NCI-H82 (cell line): Measurements from ENCODE around the gene CASKIN2.
A peak's percentile ranks its signal among the peaks of the same experiment; 100 is the strongest.

Experiments
- DNase-seq: peaks from one replicate; lab custom pipeline; 2025; lab: John Stamatoyannopoulos, UW

The CASKIN2 gene

GRCh38 chr17:75504347-75505151 is 10.8 kb downstream of the CASKIN2 start:
- peak; percentile 33 for DNase-seq

- no peak for DNase-seq
These were observed 11.4 kb downstream of the CASKIN2 start for GRCh38 chr17:75503976-75504346.

- no peak for DNase-seq
These were observed 11.9 kb downstream of the CASKIN2 start for GRCh38 chr17:75503337-75503950.

- no peak for DNase-seq
These were observed 12.5 kb downstream of the CASKIN2 start for GRCh38 chr17:75502721-75503329.

DNA sequence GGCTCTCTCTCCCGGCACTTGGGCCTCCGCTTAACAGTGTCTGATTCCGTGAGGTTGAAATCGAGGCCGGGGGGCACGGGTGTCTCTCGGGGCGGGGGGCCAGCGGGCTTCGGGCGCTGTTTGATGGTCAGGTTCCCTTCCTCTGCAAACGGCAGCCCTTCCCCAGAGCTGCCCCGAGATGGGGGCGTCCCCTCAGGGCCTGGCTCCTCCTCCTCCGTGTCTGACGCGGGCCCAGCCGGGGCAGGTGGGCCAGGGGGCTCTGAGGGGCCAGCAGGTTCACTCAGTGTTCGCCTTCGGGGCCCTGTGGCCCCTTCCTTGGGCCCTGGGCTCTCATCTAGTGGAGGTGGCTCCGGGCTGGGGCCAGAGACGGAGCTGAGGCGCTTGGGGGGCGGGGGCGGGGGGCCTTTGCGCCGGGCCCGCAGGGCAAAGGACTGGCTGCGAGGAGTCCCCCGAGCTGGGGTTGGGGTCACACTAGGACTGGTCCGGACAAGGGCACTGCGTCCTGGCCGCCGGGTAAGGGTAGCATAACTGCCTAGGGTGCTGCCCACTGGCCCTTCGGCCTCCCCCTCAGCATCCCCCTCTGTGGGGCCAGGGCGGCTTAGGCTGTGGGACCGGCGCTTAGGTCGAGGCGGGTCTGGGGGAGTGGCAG is 13.1 kb downstream of the CASKIN2 start:
- no peak for DNase-seq

- DNase-seq: no peak
These were observed 13.8 kb downstream of the CASKIN2 start for GRCh38 chr17:75501378-75502071.

GRCh38 chr17:75500419-75501216 is 14.7 kb downstream of the CASKIN2 start:
- DNase-seq: no peak

GRCh38 chr17:75499313-75500022 is 15.9 kb downstream of the CASKIN2 start:
- DNase-seq: no peak

GRCh38 chr17:75498726-75499213 is 16.6 kb downstream of the CASKIN2 start:
- DNase-seq: peak; percentile 27

GRCh38 chr17:75498039-75498725 is 17.2 kb downstream of the CASKIN2 start:
- no peak for DNase-seq

GRCh38 chr17:75496005-75496404 is 19.3 kb downstream of the CASKIN2 start:
- DNase-seq: no peak

DNA sequence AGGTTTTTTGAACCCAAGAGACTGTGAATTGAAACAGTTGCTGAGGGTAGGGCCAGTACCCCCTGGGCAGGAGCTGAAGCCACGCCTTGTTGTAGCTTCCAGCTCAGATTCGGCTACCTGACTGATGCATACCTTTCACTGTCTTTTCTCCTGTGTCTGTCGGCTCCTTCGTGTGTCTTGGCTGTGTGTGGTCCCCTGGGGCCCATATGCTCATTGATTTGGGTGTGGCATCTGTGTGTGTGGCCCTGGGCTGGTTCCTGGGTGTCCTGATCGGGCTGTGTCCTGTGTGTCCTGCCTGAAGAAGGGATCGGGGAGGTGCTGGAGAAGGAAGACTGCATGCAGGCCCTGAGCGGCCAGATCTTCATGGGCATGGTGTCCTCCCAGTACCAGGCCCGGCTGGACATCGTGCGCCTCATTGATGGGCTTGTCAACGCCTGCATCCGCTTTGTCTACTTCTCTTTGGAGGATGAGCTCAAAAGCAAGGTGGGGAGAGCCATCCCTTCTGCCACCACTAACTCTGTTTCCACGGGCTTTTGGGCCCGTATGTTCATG is 20.9 kb downstream of the CASKIN2 start:
- no peak for DNase-seq

DNA sequence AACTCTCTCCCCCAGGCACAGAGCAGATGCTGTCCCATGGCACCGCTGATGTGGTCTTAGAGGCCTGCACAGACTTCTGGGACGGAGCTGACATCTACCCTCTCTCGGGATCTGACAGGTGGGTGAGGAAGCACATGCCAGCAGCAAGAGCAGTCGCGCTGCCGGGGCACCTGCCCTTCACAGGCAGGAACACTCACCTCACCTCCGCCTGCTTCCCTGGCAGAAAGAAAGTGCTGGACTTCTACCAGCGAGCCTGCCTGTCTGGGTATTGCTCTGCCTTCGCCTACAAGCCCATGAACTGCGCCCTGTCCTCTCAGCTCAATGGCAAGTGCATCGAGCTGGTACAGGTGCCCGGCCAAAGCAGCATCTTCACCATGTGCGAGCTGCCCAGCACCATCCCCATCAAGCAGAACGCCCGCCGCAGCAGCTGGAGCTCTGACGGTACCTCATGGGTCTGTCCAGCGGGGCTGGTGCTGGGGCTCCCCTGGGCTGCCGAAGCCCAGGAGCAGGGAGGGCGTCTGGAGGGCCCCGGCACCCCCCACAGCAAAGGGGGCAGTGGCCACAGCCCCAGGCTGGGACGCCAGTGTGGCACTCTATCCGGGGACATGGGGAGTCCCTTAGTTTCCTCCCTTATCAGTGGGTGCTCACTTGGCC is 21.7 kb downstream of the CASKIN2 start:
- no peak for DNase-seq

DNA sequence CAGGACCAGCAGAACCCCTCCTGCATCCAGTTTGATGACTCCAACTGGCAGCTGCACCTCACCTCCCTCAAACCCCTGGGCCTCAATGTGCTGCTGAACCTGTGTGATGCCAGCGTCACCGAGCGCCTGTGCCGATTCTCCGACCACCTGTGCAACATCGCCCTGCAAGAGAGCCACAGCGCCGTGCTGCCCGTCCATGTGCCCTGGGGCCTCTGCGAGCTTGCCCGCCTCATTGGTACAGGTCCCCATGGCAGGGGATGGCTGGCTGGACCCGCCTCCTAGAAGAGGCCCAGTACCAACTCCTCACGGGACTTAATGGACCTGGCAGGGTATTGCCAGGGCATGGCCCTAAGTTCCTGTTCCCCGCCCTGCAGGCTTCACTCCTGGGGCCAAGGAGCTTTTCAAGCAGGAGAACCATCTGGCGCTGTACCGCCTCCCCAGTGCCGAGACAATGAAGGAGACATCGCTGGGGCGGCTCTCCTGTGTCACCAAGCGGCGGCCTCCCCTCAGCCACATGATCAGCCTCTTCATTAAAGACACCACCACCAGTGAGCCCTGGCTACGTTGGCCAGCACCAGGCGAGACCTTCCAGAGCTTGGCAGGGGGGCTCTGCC is 22.7 kb downstream of the CASKIN2 start:
- DNase-seq: no peak

GRCh38 chr17:75491680-75492079 is 23.7 kb downstream of the CASKIN2 start:
- no peak for DNase-seq

- no peak for DNase-seq
These were observed 24.2 kb downstream of the CASKIN2 start for GRCh38 chr17:75490953-75491649.

- DNase-seq: no peak
These were observed 25.1 kb downstream of the CASKIN2 start for GRCh38 chr17:75490173-75490743.
